ENCODE data around the gene FGF1.

GRCh38 chr5:142686968-142687367, 1.1 kb upstream of the FGF1 start:
- no peak for TF ChIP-seq EZH2 (IDR thresholded peaks at IDR 0.05; ENCODE audit: borderline replicate concordance, low read depth, low read length, severe bottlenecking)
- TF ChIP-seq CTCF (IDR thresholded peaks at IDR 0.05; ENCODE audit: extremely low read depth in 1 of 2, insufficient read depth in 1 of 2, low read depth in 1 of 2, low read length in 2 of 2): no peak
- TF ChIP-seq POLR2AphosphoS5 (IDR thresholded peaks at IDR 0.05; ENCODE audit: insufficient read depth, low read depth, low read length): no peak
- TF ChIP-seq POLR2A (IDR thresholded peaks at IDR 0.05; ENCODE audit: low read depth, low read length): no peak
- TF ChIP-seq JUN (IDR thresholded peaks at IDR 0.05; ENCODE audit: borderline replicate concordance, insufficient read depth, insufficient read length, low read depth): no peak
- no peak for TF ChIP-seq MAX (IDR thresholded peaks at IDR 0.05; ENCODE audit: insufficient read depth, insufficient read length)
- TF ChIP-seq MYC (IDR thresholded peaks at IDR 0.05; ENCODE audit: low read depth, low read length): no peak
- TF ChIP-seq FOS (IDR thresholded peaks at IDR 0.05; ENCODE audit: borderline replicate concordance, insufficient read depth, low read length): no peak

Measured in endothelial cell of umbilical vein (primary cell).